Measurements from ENCODE around the gene SLC7A14.

Gene SLC7A14

DNA sequence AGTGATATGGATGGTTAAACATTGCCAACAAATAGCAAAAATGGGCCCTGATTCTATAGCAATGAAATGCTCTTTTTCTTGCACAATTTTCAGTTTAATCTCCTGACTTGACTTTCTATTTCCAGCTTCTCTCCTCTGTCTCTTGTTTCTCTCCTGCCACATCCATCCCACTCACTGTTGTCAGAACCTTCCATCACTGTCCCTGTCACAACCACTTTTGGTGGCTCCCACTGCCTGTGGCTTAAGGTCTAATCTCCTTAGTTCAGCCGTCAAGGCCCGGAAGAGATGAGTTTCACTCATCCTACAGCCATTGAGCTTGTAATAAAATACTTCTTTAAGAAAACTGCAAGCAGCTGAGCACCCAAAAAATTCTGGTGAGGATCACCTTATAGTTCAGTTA lies 19.5 kb downstream of the SLC7A14 start:
- H3F3A ChIP-seq (ENCODE audit: insufficient read depth): no peaks in the 10 kb centered on the region
- H3K9ac ChIP-seq (ENCODE audit: low read length): no peak overlapping the region
- TF ChIP-seq, protein P1, sequence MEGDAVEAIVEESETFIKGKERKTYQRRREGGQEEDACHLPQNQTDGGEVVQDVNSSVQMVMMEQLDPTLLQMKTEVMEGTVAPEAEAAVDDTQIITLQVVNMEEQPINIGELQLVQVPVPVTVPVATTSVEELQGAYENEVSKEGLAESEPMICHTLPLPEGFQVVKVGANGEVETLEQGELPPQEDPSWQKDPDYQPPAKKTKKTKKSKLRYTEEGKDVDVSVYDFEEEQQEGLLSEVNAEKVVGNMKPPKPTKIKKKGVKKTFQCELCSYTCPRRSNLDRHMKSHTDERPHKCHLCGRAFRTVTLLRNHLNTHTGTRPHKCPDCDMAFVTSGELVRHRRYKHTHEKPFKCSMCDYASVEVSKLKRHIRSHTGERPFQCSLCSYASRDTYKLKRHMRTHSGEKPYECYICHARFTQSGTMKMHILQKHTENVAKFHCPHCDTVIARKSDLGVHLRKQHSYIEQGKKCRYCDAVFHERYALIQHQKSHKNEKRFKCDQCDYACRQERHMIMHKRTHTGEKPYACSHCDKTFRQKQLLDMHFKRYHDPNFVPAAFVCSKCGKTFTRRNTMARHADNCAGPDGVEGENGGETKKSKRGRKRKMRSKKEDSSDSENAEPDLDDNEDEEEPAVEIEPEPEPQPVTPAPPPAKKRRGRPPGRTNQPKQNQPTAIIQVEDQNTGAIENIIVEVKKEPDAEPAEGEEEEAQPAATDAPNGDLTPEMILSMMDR (IDR thresholded peaks at IDR 0.05; ENCODE audit: insufficient read depth, low read length, poor library complexity, severe bottlenecking): no peak
- TF ChIP-seq EZH2phosphoT487 (conservative IDR thresholded peaks at IDR 0.05; ENCODE audit: low read length): no peak
- H3K4me3 ChIP-seq (ENCODE audit: insufficient read depth, low read length, poor library complexity, severe bottlenecking): no peak overlapping the region
- H3K9me2 ChIP-seq (replicated peaks; ENCODE audit: insufficient read depth, low read length): no peaks in the 10 kb centered on the region
- no peaks in the 10 kb centered on the region for H3K27me3 ChIP-seq (ENCODE audit: low read length)
- H4K20me1 ChIP-seq (ENCODE audit: low read depth, low read length): no peaks in the 10 kb centered on the region
- no peaks in the 10 kb centered on the region for H3K9me3 ChIP-seq (ENCODE audit: insufficient read depth, low read length)
- H2AFZ ChIP-seq (ENCODE audit: low read depth, low read length, severe bottlenecking): no peak overlapping the region
- H3K36me3 ChIP-seq (ENCODE audit: low read length): no peaks in the 10 kb centered on the region
- H3K27ac ChIP-seq (ENCODE audit: low read depth, low read length): no peak overlapping the region
- H3K4me2 ChIP-seq (ENCODE audit: low read depth, low read length, poor library complexity, severe bottlenecking): no peak overlapping the region
- H3K79me2 ChIP-seq (ENCODE audit: insufficient read depth, low read length): no peaks in the 10 kb centered on the region

DNA sequence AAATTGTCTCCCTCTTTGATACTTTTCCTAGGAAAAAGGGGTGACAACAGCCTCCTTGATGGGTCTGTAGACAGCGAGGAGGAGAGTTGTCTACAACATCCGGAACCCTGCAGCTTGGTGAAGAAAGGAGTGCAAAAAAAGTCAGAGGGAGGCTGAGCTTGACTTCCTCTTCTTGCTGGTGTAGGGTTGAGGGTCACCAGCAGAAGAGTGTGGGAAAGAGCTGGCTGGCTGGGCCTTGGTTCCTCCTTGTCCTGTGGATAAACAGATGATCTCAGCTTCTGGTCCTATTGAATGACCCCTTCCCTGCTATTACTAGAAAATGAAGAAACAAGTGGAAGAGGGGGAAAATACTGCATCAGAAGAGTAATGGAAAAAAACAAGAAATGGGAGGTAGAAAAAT lies 20.4 kb downstream of the SLC7A14 start:
- H4K20me1 ChIP-seq (ENCODE audit: low read depth, low read length): no peaks in the 10 kb centered on the region
- H3K9me2 ChIP-seq (replicated peaks; ENCODE audit: insufficient read depth, low read length): no peaks in the 10 kb centered on the region
- TF ChIP-seq, protein P1 (IDR thresholded peaks at IDR 0.05; ENCODE audit: insufficient read depth, low read length, poor library complexity, severe bottlenecking): no peak
- no peak for TF ChIP-seq EZH2phosphoT487 (conservative IDR thresholded peaks at IDR 0.05; ENCODE audit: low read length)
- no peak overlapping the region for H3K27ac ChIP-seq (ENCODE audit: low read depth, low read length)
- H3K27me3 ChIP-seq (ENCODE audit: low read length): no peaks in the 10 kb centered on the region
- H3K79me2 ChIP-seq (ENCODE audit: insufficient read depth, low read length): no peaks in the 10 kb centered on the region
- H3K4me2 ChIP-seq (ENCODE audit: low read depth, low read length, poor library complexity, severe bottlenecking): no peak overlapping the region
- H3F3A ChIP-seq (ENCODE audit: insufficient read depth): no peaks in the 10 kb centered on the region
- H3K4me3 ChIP-seq (ENCODE audit: insufficient read depth, low read length, poor library complexity, severe bottlenecking): no peak overlapping the region
- H3K9ac ChIP-seq (ENCODE audit: low read length): no peak overlapping the region
- no peaks in the 10 kb centered on the region for H3K36me3 ChIP-seq (ENCODE audit: low read length)
- no peak overlapping the region for H2AFZ ChIP-seq (ENCODE audit: low read depth, low read length, severe bottlenecking)
- H3K9me3 ChIP-seq (ENCODE audit: insufficient read depth, low read length): no peaks in the 10 kb centered on the region

DNA sequence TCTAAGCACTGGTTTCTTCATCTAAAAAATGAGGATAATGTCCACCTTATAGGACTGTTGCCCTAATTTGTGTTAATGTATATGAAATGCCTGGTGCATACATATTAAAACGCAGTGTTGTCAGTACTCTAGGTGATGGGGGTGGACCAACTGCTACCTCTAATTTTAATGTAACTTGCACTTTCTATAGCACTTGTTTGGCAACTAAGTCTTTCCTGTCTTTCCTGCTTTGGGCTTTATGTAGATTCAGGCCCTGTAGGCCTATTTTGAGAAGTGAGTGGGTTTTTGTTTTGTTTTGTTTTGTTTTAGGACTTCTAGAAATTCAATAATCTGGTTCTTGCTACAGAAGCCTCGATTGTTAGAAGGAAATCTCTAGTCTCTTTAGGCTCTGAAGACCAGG lies 21.2 kb downstream of the SLC7A14 start:
- TF ChIP-seq EZH2phosphoT487 (conservative IDR thresholded peaks at IDR 0.05; ENCODE audit: low read length): no peak
- no peak overlapping the region for H3K4me2 ChIP-seq (ENCODE audit: low read depth, low read length, poor library complexity, severe bottlenecking)

DNA sequence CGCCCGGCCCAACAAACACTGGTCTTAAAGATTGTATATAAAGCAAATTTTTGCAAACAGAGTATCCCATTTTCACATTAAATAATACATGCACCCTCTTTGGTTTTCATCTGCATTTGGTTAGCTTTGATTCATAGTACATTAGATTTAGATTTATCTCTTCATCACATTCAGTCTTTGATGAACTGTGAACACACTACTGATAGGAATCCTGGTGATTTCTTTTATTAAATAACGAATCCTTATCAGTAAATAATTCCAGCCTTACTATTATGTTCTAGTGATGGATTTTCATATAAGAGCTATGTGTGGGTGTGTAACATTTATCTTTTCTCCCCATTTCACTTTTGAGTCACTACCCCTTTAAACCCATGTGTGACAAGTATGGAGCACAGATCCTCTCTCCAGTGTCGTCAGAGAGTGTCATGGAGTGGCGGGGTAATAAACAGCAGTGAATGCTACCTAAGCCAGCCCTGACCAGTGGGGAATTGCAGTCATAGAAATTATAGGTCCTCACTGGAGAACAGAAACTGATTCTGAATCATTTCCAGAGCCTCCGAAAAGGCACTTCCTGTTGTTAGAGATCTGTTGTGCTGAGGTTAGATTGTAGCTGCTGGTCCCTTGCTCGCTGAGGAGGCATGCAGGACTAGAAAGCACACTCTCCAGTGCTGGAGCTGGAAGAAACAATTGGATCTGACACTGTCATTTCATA lies 22.0 kb downstream of the SLC7A14 start:
- Histone ChIP-seq H3K9me2 (replicated peaks; ENCODE audit: insufficient read depth, low read length) (no peaks in the 10 kb centered on the region), H3K79me2 (ENCODE audit: insufficient read depth, low read length) (no peaks in the 10 kb centered on the region), H3F3A (ENCODE audit: insufficient read depth) (no peaks in the 10 kb centered on the region), H3K36me3 (ENCODE audit: low read length) (no peaks in the 10 kb centered on the region), H3K4me2 (ENCODE audit: low read depth, low read length, poor library complexity, severe bottlenecking) (no peak overlapping the region), H3K9me3 (ENCODE audit: insufficient read depth, low read length) (no peaks in the 10 kb centered on the region), H3K27ac (ENCODE audit: low read depth, low read length) (no peak overlapping the region), H4K20me1 (ENCODE audit: low read depth, low read length) (no peaks in the 10 kb centered on the region), H3K4me3 (ENCODE audit: insufficient read depth, low read length, poor library complexity, severe bottlenecking) (no peak overlapping the region), H2AFZ (ENCODE audit: low read depth, low read length, severe bottlenecking) (no peak overlapping the region), H3K9ac (ENCODE audit: low read length) (no peak overlapping the region), H3K27me3 (ENCODE audit: low read length) (no peaks in the 10 kb centered on the region)
- no peak for TF ChIP-seq EZH2phosphoT487 (conservative IDR thresholded peaks at IDR 0.05; ENCODE audit: low read length)
- TF ChIP-seq, protein P1 (IDR thresholded peaks at IDR 0.05; ENCODE audit: insufficient read depth, low read length, poor library complexity, severe bottlenecking): no peak

More for the DNA sequence above, 21.2 kb downstream of the SLC7A14 start:
- Histone ChIP-seq H3K79me2 (ENCODE audit: insufficient read depth, low read length) (no peaks in the 10 kb centered on the region), H3K4me3 (ENCODE audit: insufficient read depth, low read length, poor library complexity, severe bottlenecking) (no peak overlapping the region), H3K9me3 (ENCODE audit: insufficient read depth, low read length) (no peaks in the 10 kb centered on the region), H3K27ac (ENCODE audit: low read depth, low read length) (no peak overlapping the region), H3K9me2 (replicated peaks; ENCODE audit: insufficient read depth, low read length) (no peaks in the 10 kb centered on the region), H3F3A (ENCODE audit: insufficient read depth) (no peaks in the 10 kb centered on the region), H3K36me3 (ENCODE audit: low read length) (no peaks in the 10 kb centered on the region), H3K27me3 (ENCODE audit: low read length) (no peaks in the 10 kb centered on the region), H4K20me1 (ENCODE audit: low read depth, low read length) (no peaks in the 10 kb centered on the region), H3K9ac (ENCODE audit: low read length) (no peak overlapping the region), H2AFZ (ENCODE audit: low read depth, low read length, severe bottlenecking) (no peak overlapping the region)
